ENCODE measurements around the gene SURF1.

The SURF1 gene

DNA sequence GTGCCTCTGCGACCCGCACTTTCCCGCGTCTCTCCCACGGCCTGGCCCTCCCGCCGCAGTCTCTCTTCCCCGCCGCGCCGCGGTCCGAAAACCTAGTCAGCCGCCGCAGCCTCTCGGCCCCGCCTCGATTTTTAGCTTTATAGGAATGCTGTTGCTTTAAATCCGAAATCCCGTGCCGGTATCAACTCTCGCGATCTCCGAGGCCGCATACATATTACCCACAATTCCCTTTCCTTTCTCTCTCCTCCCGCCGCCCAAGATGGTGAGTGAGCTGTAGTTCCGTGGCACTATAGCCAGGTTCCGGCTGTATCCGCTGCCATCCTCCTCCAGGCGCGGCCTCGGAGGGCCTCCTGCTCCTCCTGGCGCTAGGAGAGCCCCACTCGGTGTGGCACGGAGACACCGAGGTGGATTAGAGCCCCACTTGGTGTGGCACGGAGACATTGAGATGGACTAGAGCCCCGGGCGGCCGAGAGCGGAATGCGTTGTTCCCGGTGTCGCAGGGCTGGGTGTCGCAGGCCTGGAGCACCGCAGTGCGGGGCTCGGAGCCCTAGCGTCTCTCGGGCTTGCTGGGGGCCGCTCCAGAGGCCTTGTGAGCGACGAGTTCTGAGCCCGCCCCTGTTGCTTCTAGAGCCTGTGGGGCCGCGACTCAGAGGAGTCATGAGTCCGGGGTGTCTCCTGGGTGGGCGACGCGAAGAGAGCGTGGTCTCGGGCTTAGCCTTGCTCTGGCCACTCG is 8.1 kb downstream of the SURF1 start, which contains the start of the genes MED22 and RPL7A:
TSS of gene MED22 (minus strand) at position 147 of the 733 bp plus-strand sequence. CDS start 1,469 bp downstream, outside the sequence.
TSS of gene RPL7A (plus strand) at position 234 of the 733 bp plus-strand sequence. CDS start at position 260, 26 bp downstream.
- Histone ChIP-seq H3K27ac (ENCODE audit: low read length) (peak within 1 kb of the TSS; percentile 81), H3K4me2 (ENCODE audit: low read length) (peak within 1 kb of the TSS; percentile 96), H3K27me3 (ENCODE audit: low read depth, low read length) (no peaks in the 10 kb centered on the region), H3K79me2 (ENCODE audit: low read length) (peaks cover 51% of the 10 kb centered on the region), H4K20me1 (ENCODE audit: insufficient read depth, low read length) (peaks cover 42% of the 10 kb centered on the region), H2AFZ (ENCODE audit: low read depth, low read length) (no peak within 1 kb of the TSS), H3K36me3 (replicated peaks; ENCODE audit: low read depth, low read length) (peaks cover 78% of the 10 kb centered on the region), H3K4me1 (ENCODE audit: low read length) (peaks cover 20% of the 10 kb centered on the region), H3K4me3 (ENCODE audit: low read length) (peak within 1 kb of the TSS; percentile 89), H3K9ac (ENCODE audit: low read length) (peak within 1 kb of the TSS; percentile 100), H3K9me3 (ENCODE audit: insufficient read depth, low read length) (no peaks in the 10 kb centered on the region)
- TF ChIP-seq EZH2phosphoT487 (IDR thresholded peaks at IDR 0.05; ENCODE audit: low read depth), result no peak
- TF ChIP-seq CTCF (IDR thresholded peaks at IDR 0.05; ENCODE audit: low read depth, low read length), result no peak

DNA sequence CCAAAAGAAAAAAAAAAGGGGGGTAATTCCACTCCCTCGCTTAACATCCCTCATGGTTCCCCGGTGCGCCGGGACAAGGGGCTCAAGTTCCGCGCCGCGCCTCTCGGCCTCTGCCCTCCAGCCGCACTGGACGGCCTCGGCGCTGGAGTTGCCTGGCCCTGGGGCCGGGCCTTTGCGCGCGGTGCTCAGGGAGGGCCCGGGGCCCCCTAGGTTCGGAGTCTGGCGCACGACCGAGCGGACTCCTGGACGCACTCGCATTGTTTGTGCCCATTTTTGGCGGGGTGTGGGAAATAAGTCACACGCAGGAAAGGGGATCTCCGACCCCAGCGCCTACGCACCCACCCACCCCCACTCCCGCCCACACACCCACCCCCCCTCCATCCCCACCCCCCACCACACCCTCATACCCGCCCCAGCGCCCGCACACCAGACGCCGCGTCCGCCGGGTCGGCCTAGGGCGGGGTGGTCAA is 8.7 kb downstream of the SURF1 start:
- Histone ChIP-seq H3K4me1 (ENCODE audit: low read length) (peaks cover 20% of the 10 kb centered on the region), H3K27me3 (ENCODE audit: low read depth, low read length) (no peaks in the 10 kb centered on the region), H3K9ac (ENCODE audit: low read length) (peak overlapping the region; percentile 100), H3K79me2 (ENCODE audit: low read length) (peaks cover 51% of the 10 kb centered on the region), H3K4me3 (ENCODE audit: low read length) (peak overlapping the region; percentile 89), H4K20me1 (ENCODE audit: insufficient read depth, low read length) (peaks cover 42% of the 10 kb centered on the region), H3K36me3 (replicated peaks; ENCODE audit: low read depth, low read length) (peaks cover 81% of the 10 kb centered on the region), H3K4me2 (ENCODE audit: low read length) (peak overlapping the region; percentile 96), H3K27ac (ENCODE audit: low read length) (peak overlapping the region; percentile 81), H3K9me3 (ENCODE audit: insufficient read depth, low read length) (no peaks in the 10 kb centered on the region), H2AFZ (ENCODE audit: low read depth, low read length) (no peak overlapping the region)
- TF ChIP-seq CTCF (IDR thresholded peaks at IDR 0.05; ENCODE audit: low read depth, low read length) (no peak), EZH2phosphoT487 (IDR thresholded peaks at IDR 0.05; ENCODE audit: low read depth) (no peak)

DNA sequence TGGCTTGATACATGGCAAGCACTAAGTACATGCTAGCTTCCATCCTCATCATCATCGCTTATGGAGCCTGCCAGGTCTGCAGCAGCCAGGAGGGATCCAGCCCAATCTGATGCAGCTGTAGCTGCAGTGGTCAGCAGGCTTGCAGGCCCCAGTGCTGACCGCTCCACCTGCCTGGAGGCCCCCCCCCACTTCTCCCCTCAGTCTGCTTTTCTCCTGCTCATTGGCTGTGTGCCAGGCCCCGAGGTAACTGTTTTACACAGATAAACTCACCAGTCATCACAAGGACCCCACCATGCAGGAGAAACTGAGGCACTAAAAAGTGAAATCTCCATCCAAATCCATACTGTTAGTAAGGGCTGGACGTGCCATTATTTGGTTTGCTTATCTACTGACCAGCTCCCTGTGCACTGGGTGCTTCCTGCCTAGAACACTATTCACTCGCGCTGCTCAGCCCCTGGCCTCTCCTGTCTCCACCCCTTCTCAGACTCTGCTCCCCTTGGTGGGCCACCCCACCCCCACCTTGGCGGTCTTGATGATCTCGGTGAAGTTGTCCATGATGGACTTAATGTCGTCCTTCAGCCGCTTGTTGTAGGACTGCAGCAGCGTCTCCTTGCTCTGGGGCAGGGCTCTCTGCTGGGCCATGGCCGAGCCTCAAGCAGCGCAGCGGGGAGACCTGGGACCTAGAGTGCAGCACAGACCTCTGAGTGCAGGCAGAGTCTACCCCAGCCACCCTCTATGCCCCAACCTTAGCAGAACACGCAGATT is 10.1 kb downstream of the SURF1 start:
- peak overlapping the region; percentile 96 for H3K4me2 ChIP-seq (ENCODE audit: low read length)
- H3K36me3 ChIP-seq (replicated peaks; ENCODE audit: low read depth, low read length), result peaks cover 76% of the 10 kb centered on the region
- H2AFZ ChIP-seq (ENCODE audit: low read depth, low read length), result no peak overlapping the region
- H3K9me3 ChIP-seq (ENCODE audit: insufficient read depth, low read length), result no peaks in the 10 kb centered on the region
- H3K4me3 ChIP-seq (ENCODE audit: low read length), result peak overlapping the region; percentile 89
- 0 out of 2 replicates have a peak overlapping the region, but pooled peaks have one; percentile 72 for H3K27ac ChIP-seq (ENCODE audit: low read length)
- peak overlapping the region; percentile 100 for H3K9ac ChIP-seq (ENCODE audit: low read length)
- H3K79me2 ChIP-seq (ENCODE audit: low read length), result peaks cover 51% of the 10 kb centered on the region
- H3K4me1 ChIP-seq (ENCODE audit: low read length), result peaks cover 20% of the 10 kb centered on the region
- H4K20me1 ChIP-seq (ENCODE audit: insufficient read depth, low read length), result peaks cover 29% of the 10 kb centered on the region
- TF ChIP-seq EZH2phosphoT487 (IDR thresholded peaks at IDR 0.05; ENCODE audit: low read depth), result no peak
- TF ChIP-seq CTCF (IDR thresholded peaks at IDR 0.05; ENCODE audit: low read depth, low read length), result no peak
- H3K27me3 ChIP-seq (ENCODE audit: low read depth, low read length), result no peaks in the 10 kb centered on the region

DNA sequence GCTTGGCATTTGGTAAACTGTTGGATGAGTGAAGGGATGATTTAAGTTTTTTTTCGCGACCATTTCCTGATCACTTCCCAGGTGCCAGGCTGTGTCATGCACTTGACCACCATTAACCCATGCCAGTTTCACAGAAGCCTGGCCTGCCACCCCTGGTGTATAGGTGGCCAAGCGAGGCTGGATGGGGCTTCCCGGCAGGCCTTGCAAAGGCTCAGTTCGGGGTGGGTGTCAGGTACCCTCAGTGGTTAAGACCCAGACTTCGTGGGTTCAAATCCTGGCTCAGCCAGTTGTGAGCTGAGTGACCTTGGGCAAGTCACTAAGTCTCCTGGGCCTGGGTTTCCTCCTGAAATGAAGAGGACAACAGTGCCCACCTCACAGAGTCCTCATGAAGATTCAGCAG is 10.7 kb downstream of the SURF1 start:
- H3K9me3 ChIP-seq (ENCODE audit: insufficient read depth, low read length), result no peaks in the 10 kb centered on the region
- H2AFZ ChIP-seq (ENCODE audit: low read depth, low read length), result no peak overlapping the region
- peaks cover 20% of the 10 kb centered on the region for H3K4me1 ChIP-seq (ENCODE audit: low read length)
- no peak overlapping the region for H3K4me3 ChIP-seq (ENCODE audit: low read length)
- peaks cover 25% of the 10 kb centered on the region for H4K20me1 ChIP-seq (ENCODE audit: insufficient read depth, low read length)
- H3K27me3 ChIP-seq (ENCODE audit: low read depth, low read length), result no peaks in the 10 kb centered on the region
- peaks cover 75% of the 10 kb centered on the region for H3K36me3 ChIP-seq (replicated peaks; ENCODE audit: low read depth, low read length)
- H3K27ac ChIP-seq (ENCODE audit: low read length), result no peak overlapping the region
- peaks cover 51% of the 10 kb centered on the region for H3K79me2 ChIP-seq (ENCODE audit: low read length)
- H3K4me2 ChIP-seq (ENCODE audit: low read length), result no peak overlapping the region
- TF ChIP-seq EZH2phosphoT487 (IDR thresholded peaks at IDR 0.05; ENCODE audit: low read depth) (no peak), CTCF (IDR thresholded peaks at IDR 0.05; ENCODE audit: low read depth, low read length) (no peak)
- no peak overlapping the region for H3K9ac ChIP-seq (ENCODE audit: low read length)

Data from OCI-LY3 (cell line).